Measurements from ENCODE around the gene MICA. TPM values are rescaled to one million over a fixed set of nuclear protein-coding genes. Genes with fewer than 3 reads are reported as not detected.
A peak's percentile ranks its signal among the peaks of the same experiment; 100 is the strongest.

Gene MICA
- total RNA-seq: 1 to 10 TPM; 3.3 to 9.1 TPM
- polyA plus RNA-seq: 1 to 10 TPM; 3.2 to 5.0 TPM

DNA sequence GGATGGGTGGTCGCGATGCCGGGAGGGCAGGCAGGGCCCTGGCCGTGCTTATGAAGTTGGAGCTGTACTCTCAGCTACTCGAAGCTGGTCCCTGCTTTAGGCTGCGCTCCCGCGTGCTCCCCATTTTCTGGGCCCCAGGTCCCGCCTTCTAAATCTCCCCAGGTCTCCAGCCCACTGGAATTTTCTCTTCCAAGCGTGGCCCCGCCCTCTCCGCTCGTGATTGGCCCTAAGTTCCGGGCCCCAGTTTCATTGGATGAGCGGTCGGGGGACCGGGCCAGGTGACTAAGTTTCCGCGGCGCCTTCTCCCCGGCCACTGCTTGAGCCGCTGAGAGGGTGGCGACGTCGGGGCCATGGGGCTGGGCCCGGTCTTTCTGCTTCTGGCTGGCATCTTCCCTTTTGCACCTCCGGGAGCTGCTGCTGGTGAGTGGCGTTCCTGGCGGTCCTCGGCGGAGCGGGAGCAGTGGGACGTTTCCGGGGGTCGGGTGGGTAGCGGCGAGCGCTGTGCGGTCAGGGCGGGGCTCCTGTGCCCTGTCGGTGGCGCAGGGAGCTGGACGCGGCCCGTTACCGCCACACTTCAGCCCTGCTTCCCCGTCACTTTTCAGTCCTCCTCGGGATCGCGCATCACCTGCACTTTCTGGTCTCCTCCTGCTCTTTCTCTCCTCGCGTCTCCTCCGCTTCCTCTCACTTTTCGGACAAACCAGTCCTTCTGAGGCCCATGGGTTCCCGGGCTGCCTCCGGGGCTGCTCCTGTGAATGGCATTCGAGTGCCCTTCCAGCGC, at the start of gene MICA:
Gene MICA, plus strand, starts transcription at position 313 of the 778 bp plus-strand sequence. Its CDS starts 38 bp downstream, at position 351.
- H3K27ac ChIP-seq (ENCODE audit: low read depth in 1 of 2, low read length in 2 of 2): peak within 1 kb of the TSS; percentile 78 to 79
- H3K4me1 ChIP-seq (ENCODE audit: control insufficient read depth in 4 of 4, insufficient read depth in 4 of 4, low read length in 3 of 4): peaks cover 8 to 41% (median 31%) of the 10 kb centered on the region in 4 donors
- under 1% methylated on average over 58 of the region's 58 CpGs for WGBS
- H3K9ac ChIP-seq (ENCODE audit: low read depth in 1 of 2, low read length in 2 of 2): peak within 1 kb of the TSS; percentile 28 to 70
- DNase-seq (ENCODE audit: low spot score): peak; percentile 77
- no peaks in the 10 kb centered on the region for H3K36me3 ChIP-seq (ENCODE audit: control insufficient read depth in 4 of 4, insufficient read depth in 3 of 4, low read depth in 1 of 4, low read length in 3 of 4)
- no peaks in the 10 kb centered on the region for H3K27me3 ChIP-seq (ENCODE audit: control insufficient read depth in 4 of 4, insufficient read depth in 4 of 4, low read length in 3 of 4)
- TF ChIP-seq FOXA1 (IDR thresholded peaks at IDR 0.05) (no peak), JUND (IDR thresholded peaks at IDR 0.05) (no peak), HNF4A (conservative IDR thresholded peaks at IDR 0.05) (no peak), EGR1 (IDR thresholded peaks at IDR 0.05; ENCODE audit: low read depth in 2 of 2) (no peak), SP1 (IDR thresholded peaks at IDR 0.05) (peak; percentile 20), TAF1 (conservative IDR thresholded peaks at IDR 0.05) (no peak), FOXA2 (IDR thresholded peaks at IDR 0.05) (no peak), NR2F2 (IDR thresholded peaks at IDR 0.05) (no peak), RXRA (IDR thresholded peaks at IDR 0.05) (peak in 1 of 2 donors; percentile 8), YY1 (IDR thresholded peaks at IDR 0.05) (peak; percentile 93), GABPA (IDR thresholded peaks at IDR 0.05 in 1 of 2, conservative IDR thresholded peaks at IDR 0.05 in 1 of 2) (no peak), RAD21 (IDR thresholded peaks at IDR 0.05) (peak in 1 of 2 donors; percentile 8), HNF4G (IDR thresholded peaks at IDR 0.05) (no peak)
- TF ChIP-seq, protein P1, sequence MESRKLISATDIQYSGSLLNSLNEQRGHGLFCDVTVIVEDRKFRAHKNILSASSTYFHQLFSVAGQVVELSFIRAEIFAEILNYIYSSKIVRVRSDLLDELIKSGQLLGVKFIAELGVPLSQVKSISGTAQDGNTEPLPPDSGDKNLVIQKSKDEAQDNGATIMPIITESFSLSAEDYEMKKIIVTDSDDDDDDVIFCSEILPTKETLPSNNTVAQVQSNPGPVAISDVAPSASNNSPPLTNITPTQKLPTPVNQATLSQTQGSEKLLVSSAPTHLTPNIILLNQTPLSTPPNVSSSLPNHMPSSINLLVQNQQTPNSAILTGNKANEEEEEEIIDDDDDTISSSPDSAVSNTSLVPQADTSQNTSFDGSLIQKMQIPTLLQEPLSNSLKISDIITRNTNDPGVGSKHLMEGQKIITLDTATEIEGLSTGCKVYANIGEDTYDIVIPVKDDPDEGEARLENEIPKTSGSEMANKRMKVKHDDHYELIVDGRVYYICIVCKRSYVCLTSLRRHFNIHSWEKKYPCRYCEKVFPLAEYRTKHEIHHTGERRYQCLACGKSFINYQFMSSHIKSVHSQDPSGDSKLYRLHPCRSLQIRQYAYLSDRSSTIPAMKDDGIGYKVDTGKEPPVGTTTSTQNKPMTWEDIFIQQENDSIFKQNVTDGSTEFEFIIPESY (IDR thresholded peaks at IDR 0.05): no peak
- TF ChIP-seq, protein P2, sequence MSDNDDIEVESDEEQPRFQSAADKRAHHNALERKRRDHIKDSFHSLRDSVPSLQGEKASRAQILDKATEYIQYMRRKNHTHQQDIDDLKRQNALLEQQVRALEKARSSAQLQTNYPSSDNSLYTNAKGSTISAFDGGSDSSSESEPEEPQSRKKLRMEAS (IDR thresholded peaks at IDR 0.05): peak; percentile 30
- TF ChIP-seq, protein P3, sequence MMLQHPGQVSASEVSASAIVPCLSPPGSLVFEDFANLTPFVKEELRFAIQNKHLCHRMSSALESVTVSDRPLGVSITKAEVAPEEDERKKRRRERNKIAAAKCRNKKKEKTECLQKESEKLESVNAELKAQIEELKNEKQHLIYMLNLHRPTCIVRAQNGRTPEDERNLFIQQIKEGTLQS (IDR thresholded peaks at IDR 0.05): no peak
- TF ChIP-seq, protein P4, sequence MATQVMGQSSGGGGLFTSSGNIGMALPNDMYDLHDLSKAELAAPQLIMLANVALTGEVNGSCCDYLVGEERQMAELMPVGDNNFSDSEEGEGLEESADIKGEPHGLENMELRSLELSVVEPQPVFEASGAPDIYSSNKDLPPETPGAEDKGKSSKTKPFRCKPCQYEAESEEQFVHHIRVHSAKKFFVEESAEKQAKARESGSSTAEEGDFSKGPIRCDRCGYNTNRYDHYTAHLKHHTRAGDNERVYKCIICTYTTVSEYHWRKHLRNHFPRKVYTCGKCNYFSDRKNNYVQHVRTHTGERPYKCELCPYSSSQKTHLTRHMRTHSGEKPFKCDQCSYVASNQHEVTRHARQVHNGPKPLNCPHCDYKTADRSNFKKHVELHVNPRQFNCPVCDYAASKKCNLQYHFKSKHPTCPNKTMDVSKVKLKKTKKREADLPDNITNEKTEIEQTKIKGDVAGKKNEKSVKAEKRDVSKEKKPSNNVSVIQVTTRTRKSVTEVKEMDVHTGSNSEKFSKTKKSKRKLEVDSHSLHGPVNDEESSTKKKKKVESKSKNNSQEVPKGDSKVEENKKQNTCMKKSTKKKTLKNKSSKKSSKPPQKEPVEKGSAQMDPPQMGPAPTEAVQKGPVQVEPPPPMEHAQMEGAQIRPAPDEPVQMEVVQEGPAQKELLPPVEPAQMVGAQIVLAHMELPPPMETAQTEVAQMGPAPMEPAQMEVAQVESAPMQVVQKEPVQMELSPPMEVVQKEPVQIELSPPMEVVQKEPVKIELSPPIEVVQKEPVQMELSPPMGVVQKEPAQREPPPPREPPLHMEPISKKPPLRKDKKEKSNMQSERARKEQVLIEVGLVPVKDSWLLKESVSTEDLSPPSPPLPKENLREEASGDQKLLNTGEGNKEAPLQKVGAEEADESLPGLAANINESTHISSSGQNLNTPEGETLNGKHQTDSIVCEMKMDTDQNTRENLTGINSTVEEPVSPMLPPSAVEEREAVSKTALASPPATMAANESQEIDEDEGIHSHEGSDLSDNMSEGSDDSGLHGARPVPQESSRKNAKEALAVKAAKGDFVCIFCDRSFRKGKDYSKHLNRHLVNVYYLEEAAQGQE (IDR thresholded peaks at IDR 0.05): peak; percentile 58
- H3K4me3 ChIP-seq (ENCODE audit: low read depth in 1 of 3, low read length in 3 of 3): peak within 1 kb of the TSS; percentile 57 to 84 (median 61)
- H3K9me3 ChIP-seq (ENCODE audit: control insufficient read depth in 4 of 4, low read length in 3 of 4): no peaks in the 10 kb centered on the region

Measured in liver (tissue), 9 donors.